ENCODE results near the gene BCLAF3.

BCLAF3 gene

GRCh38 chrX:19966056-19966455 lies 24.8 kb downstream of the BCLAF3 start:
- DNase-seq (ENCODE audit: low spot score) = no peak

GRCh38 chrX:19964017-19964710 lies 26.7 kb downstream of the BCLAF3 start:
- no peak for DNase-seq (ENCODE audit: low spot score)

- DNase-seq (ENCODE audit: low spot score) = no peak
Observed at GRCh38 chrX:19960913-19961312, 29.9 kb downstream of the BCLAF3 start.

GRCh38 chrX:19958552-19959486 lies 32.0 kb downstream of the BCLAF3 start:
- DNase-seq (ENCODE audit: low spot score) = no peak

GRCh38 chrX:19956923-19957322 lies 33.9 kb downstream of the BCLAF3 start:
- DNase-seq (ENCODE audit: low spot score) = no peak

GRCh38 chrX:19956306-19956705 lies 34.6 kb downstream of the BCLAF3 start:
- DNase-seq (ENCODE audit: low spot score) = no peak

- no peak for DNase-seq (ENCODE audit: low spot score)
Observed at GRCh38 chrX:19955306-19955705, 35.6 kb downstream of the BCLAF3 start.

GRCh38 chrX:19954335-19955096 lies 36.3 kb downstream of the BCLAF3 start:
- no peak for DNase-seq (ENCODE audit: low spot score)

- DNase-seq (ENCODE audit: low spot score) = no peak
Observed at GRCh38 chrX:19953145-19953544, 37.7 kb downstream of the BCLAF3 start.

- no peak for DNase-seq (ENCODE audit: low spot score)
Observed at GRCh38 chrX:19949340-19949739, 41.5 kb downstream of the BCLAF3 start.

- DNase-seq (ENCODE audit: low spot score) = no peak
Observed at GRCh38 chrX:19947612-19948011, 43.2 kb downstream of the BCLAF3 start.

All from cerebellar cortex (tissue), 1 donor.